Keratinocyte (primary cell): ENCODE measurements around the gene C10orf90. TPM values are rescaled to one million over a fixed set of nuclear protein-coding genes. Genes with fewer than 3 reads are reported as not detected.

Experiments used
- DNase-seq: peaks from one replicate; pipeline ENCODE4 v3.0.0-alpha.2; 2011; ENCODE audit warnings: low read depth, missing footprints, low spot score
- FAIRE-seq: peaks from 2 replicates; lab custom pipeline; 2011; peaks lifted over from hg19 to GRCh38; lab: Jason Lieb, UNC
- H2AFZ ChIP-seq: 2 replicates; pipeline ENCODE4 v1.6.0; 2012; ENCODE audit warnings: low read length, control low read depth, inconsistent platforms; ENCODE audit not compliant: control insufficient read depth
- H3K27ac ChIP-seq: 2 replicates; pipeline ENCODE4 v1.5.1; 2011; ENCODE audit warnings: low read length; ENCODE audit not compliant: control insufficient read depth, insufficient read depth
- H3K27me3 ChIP-seq: 3 replicates; pipeline ENCODE4 v1.6.0; 2011; ENCODE audit warnings: low read length; ENCODE audit not compliant: control insufficient read depth, insufficient read depth; ENCODE audit errors: extremely low read depth
- H3K36me3 ChIP-seq, 2 experiments: 2 replicates in 1 of 2; 3 replicates in 1 of 2; pipeline ENCODE4 v1.5.1; 2011; ENCODE audit warnings: low read length in 2 of 2, mild to moderate bottlenecking in 1 of 2; ENCODE audit not compliant: control insufficient read depth in 2 of 2, insufficient read depth in 2 of 2; ENCODE audit errors: extremely low read depth in 1 of 2
- H3K4me1 ChIP-seq: 3 replicates; pipeline ENCODE4 v1.5.1; 2011; ENCODE audit warnings: low read length; ENCODE audit not compliant: control insufficient read depth, insufficient read depth; ENCODE audit errors: extremely low read depth
- H3K4me2 ChIP-seq: 3 replicates; pipeline ENCODE4 v1.6.0; 2011; ENCODE audit warnings: low read depth, low read length; ENCODE audit not compliant: control insufficient read depth, insufficient read depth; ENCODE audit errors: extremely low read depth
- H3K4me3 ChIP-seq, 3 experiments: fragments of 200-600 bp in 1 of 3; sonication (generic) in 1 of 3; 2 replicates in 2 of 3; 3 replicates in 1 of 3; pipeline ENCODE4 v1.5.1; 2011 to 2016; ENCODE audit warnings: low read length in 3 of 3, mild to moderate bottlenecking in 3 of 3, control low read depth in 2 of 3, inconsistent platforms in 1 of 3, low read depth in 1 of 3, mixed read lengths in 1 of 3, mixed run types in 1 of 3, moderate library complexity in 1 of 3; ENCODE audit not compliant: control insufficient read depth in 2 of 3, insufficient read depth in 2 of 3; ENCODE audit errors: extremely low read depth in 1 of 3
- H3K79me2 ChIP-seq: 2 replicates; pipeline ENCODE4 v1.6.0; 2012; ENCODE audit warnings: low read length; ENCODE audit not compliant: control insufficient read depth, insufficient read depth
- H3K9ac ChIP-seq: 3 replicates; pipeline ENCODE4 v1.6.0; 2011; ENCODE audit warnings: low read length; ENCODE audit not compliant: control insufficient read depth, insufficient read depth; ENCODE audit errors: extremely low read depth
- H3K9me1 ChIP-seq: 3 replicates; pipeline ENCODE4 v1.6.0; 2011; ENCODE audit warnings: low read length; ENCODE audit not compliant: control insufficient read depth, insufficient read depth; ENCODE audit errors: extremely low read depth
- H3K9me3 ChIP-seq: 2 replicates; pipeline ENCODE4 v1.5.1; 2012; ENCODE audit warnings: low read depth, low read length; ENCODE audit not compliant: control insufficient read depth
- H4K20me1 ChIP-seq: 3 replicates; pipeline ENCODE4 v1.6.0; 2011; ENCODE audit warnings: low read length; ENCODE audit not compliant: control insufficient read depth, insufficient read depth; ENCODE audit errors: extremely low read depth
- CTCF ChIP-seq, 3 experiments: IDR thresholded peaks in 1 of 3; conservative IDR thresholded peaks in 1 of 3; optimal IDR thresholded peaks in 1 of 3; 2 replicates in 2 of 3; 3 replicates in 1 of 3; pipeline versions ENCODE3 to v1.5.1; 2011; ENCODE audit warnings: low read length in 3 of 3, mild to moderate bottlenecking in 3 of 3, moderate library complexity in 2 of 3, control low read depth in 1 of 3, inconsistent platforms in 1 of 3; ENCODE audit not compliant: insufficient read depth in 2 of 3; ENCODE audit errors: extremely low read depth in 1 of 3
- EZH2 ChIP-seq: IDR thresholded peaks from one replicate; pipeline ENCODE4 v1.6.1; 2012; ENCODE audit warnings: inconsistent platforms, mild to moderate bottlenecking, low read length, moderate library complexity
- dilution Hi-C: fragments of 300-500 bp; cut with MboI; formaldehyde crosslinking; loops from one replicate; pipeline ENCODE4 v1.7.0; 2020; ENCODE audit warnings: low sequenced_read_pairs; ENCODE audit not compliant: extremely low pct_ligation_motif_present
- polyA plus RNA-seq, 5 experiments: library from polyadenylated mRNA; depleted of rRNA in 3 of 5; stranded (reverse) in 3 of 5; stranded (forward) in 1 of 5; unstranded in 1 of 5; fragments of >200 nt; gene quantifications; 1 replicate in 1 of 5; 2 replicates in 3 of 5; 3 replicates in 1 of 5; pipeline versions ENCODE4 v1.2.1 to v1.2.3, GENCODE V29; 2011 to 2012; ENCODE audit warnings: missing spikeins in 2 of 5, low read depth in 1 of 5, low replicate concordance in 1 of 5

Gene C10orf90
- polyA plus RNA-seq, 1 donor (not counting 4 experiments of a cell fraction or from before 2014, with no cell fraction given): not detected

- Histone ChIP-seq H2AFZ (no peak overlapping the region), H3K4me3 (no peak overlapping the region), H3K9me3 (no peaks in the 10 kb centered on the region), H3K27ac (no peak overlapping the region), H3K79me2 (no peaks in the 10 kb centered on the region), H3K4me1 (no peaks in the 10 kb centered on the region), H3K9ac (no peak overlapping the region), H3K36me3 (no peaks in the 10 kb centered on the region), H3K27me3 (no peaks in the 10 kb centered on the region), H4K20me1 (no peaks in the 10 kb centered on the region), H3K9me1 (no peaks in the 10 kb centered on the region), H3K4me2 (no peak overlapping the region)
- DNase-seq (no peak), FAIRE-seq (no peak)
- TF ChIP-seq CTCF (optimal IDR thresholded peaks at IDR 0.05 in 1 of 3, IDR thresholded peaks at IDR 0.05 in 1 of 3, conservative IDR thresholded peaks at IDR 0.05 in 1 of 3; ENCODE audit: extremely low read depth in 1 of 3, insufficient read depth in 2 of 3, low read length in 3 of 3): no peak
- TF ChIP-seq EZH2: no peak
- dilution Hi-C loops: no loop called here
These were observed 83.6 kb downstream of the C10orf90 start for GRCh38 chr10:126586878-126587277.

GRCh38 chr10:126586128-126586527, 84.4 kb downstream of the C10orf90 start:
- H3K27me3 ChIP-seq: no peaks in the 10 kb centered on the region
- H3K9ac ChIP-seq: no peak overlapping the region
- no peak overlapping the region for H2AFZ ChIP-seq
- H3K4me2 ChIP-seq: no peak overlapping the region
- FAIRE-seq: no peak
- no peak overlapping the region for H3K4me3 ChIP-seq
- no peak for DNase-seq
- dilution Hi-C loops: no loop called here
- H3K9me1 ChIP-seq: no peaks in the 10 kb centered on the region
- H3K4me1 ChIP-seq: no peaks in the 10 kb centered on the region
- no peak overlapping the region for H3K27ac ChIP-seq
- no peaks in the 10 kb centered on the region for H4K20me1 ChIP-seq
- no peaks in the 10 kb centered on the region for H3K79me2 ChIP-seq
- no peaks in the 10 kb centered on the region for H3K36me3 ChIP-seq
- no peak for TF ChIP-seq CTCF (optimal IDR thresholded peaks at IDR 0.05 in 1 of 3, IDR thresholded peaks at IDR 0.05 in 1 of 3, conservative IDR thresholded peaks at IDR 0.05 in 1 of 3; ENCODE audit: extremely low read depth in 1 of 3, insufficient read depth in 2 of 3, low read length in 3 of 3)
- TF ChIP-seq EZH2: no peak
- no peaks in the 10 kb centered on the region for H3K9me3 ChIP-seq
